Adrenal gland (tissue), 19 donors: Measurements from ENCODE around the gene WFDC10A. TPM values are rescaled to one million over a fixed set of nuclear protein-coding genes. Genes with fewer than 3 reads are reported as not detected.
"Not testable (repeated sequence)": the region's sequence is repeated elsewhere in the genome, so short reads cannot be mapped to it uniquely, and the experiment has no call there.

Source experiments
- DNase-seq, 7 donors: peaks; one replicate each; pipeline ENCODE4 v3.0.0-alpha.2; 2019 to 2020
- H3K27ac ChIP-seq, 5 donors: fragments of 200-600 bp; sonication (generic) in 4 of 5; 1 replicate in 3 of 5; 2 replicates in 2 of 5; pipeline versions ENCODE4 v1.5.1 to v1.8.0; 2016 to 2020; ENCODE audit warnings: mild to moderate bottlenecking in 1 of 5
- H3K27me3 ChIP-seq: fragments of 200-600 bp; 2 replicates; pipeline ENCODE4 v1.8.0; 2021
- H3K36me3 ChIP-seq, 2 donors: fragments of 200-600 bp; replicated peaks in 1 of 2; 1 replicate in 1 of 2; 2 replicates in 1 of 2; pipeline versions ENCODE4 v1.5.1 to v1.8.0; 2018 to 2022
- H3K4me1 ChIP-seq, 2 donors: fragments of 200-600 bp; replicated peaks in 1 of 2; 1 replicate in 1 of 2; 2 replicates in 1 of 2; pipeline versions ENCODE4 v1.5.1 to v1.8.0; 2018 to 2021
- H3K4me3 ChIP-seq, 4 donors: fragments of 200-600 bp; sonication (generic) in 3 of 4; one replicate each; pipeline ENCODE4 v1.5.1; 2016 to 2018
- H3K9me3 ChIP-seq, 3 donors: fragments of 200-600 bp; sonication (generic) in 1 of 3; replicated peaks in 1 of 3; 1 replicate in 2 of 3; 2 replicates in 1 of 3; pipeline versions ENCODE4 v1.5.1 to v1.8.0; 2016 to 2021
- POLR2A ChIP-seq, 2 donors: fragments of 450-650 bp; IDR thresholded peaks; one replicate each; pipeline ENCODE4 v1.6.1; 2017; ENCODE audit warnings: antibody characterized with exemption in 2 of 2, mild to moderate bottlenecking in 2 of 2, moderate library complexity in 1 of 2
- WGBS, 4 donors: extraction: QIAGEN DNeasy Blood & Tissue Kit in 2 of 4; methylation state at CpG; one replicate each; pipeline versions ENCODE4 v1.1.5 to v1.1.7; 2013 to 2017; 5-methylcytosine and 5-hydroxymethylcytosine counted together
- intact Hi-C, 2 donors: fragments of 100-400 bp; cut with DNase I; formaldehyde crosslinking; loops; one replicate each; pipeline versions ENCODE4 v1.14.1 to v1.15.0; 2022 to 2023
- long read RNA-seq, 10 donors: library from polyadenylated mRNA in 3 of 10; unstranded in 2 of 10; stranded (forward) in 1 of 10; transcript quantifications; one replicate each; pipeline ENCODE4 v2.0.0 and lab custom pipeline, GENCODE V29; 2021 to 2026
- polyA plus RNA-seq, 3 donors: library from polyadenylated mRNA; stranded (reverse); fragments of 200-250 nt in 2 of 3; fragments of 350-450 nt in 1 of 3; fragmentation: Illumina TruSeq in 1 of 3; extraction: RNeasy Lipid Tissue Mini Kit (QIAGEN cat#74804) in 1 of 3; gene quantifications; one replicate each; pipeline ENCODE4 v1.2.3, GENCODE V29; 2013 to 2014
- total RNA-seq, 9 donors: library from RNA; depleted of rRNA in 4 of 9; stranded (reverse); fragments of >200 nt in 4 of 9; fragments of 120-200 nt in 1 of 9; fragmentation: NEBNext Ultra II Directional in 1 of 9; extraction: Animal tissue kit (Norgen Biotek cat#: 25700) in 1 of 9; gene quantifications; one replicate each; pipeline versions ENCODE4 v1.1.0 to v1.2.4, GENCODE V29; 2013 to 2023
- TF ChIP-seq, protein P1 (sequence below), 6 experiments: fragments of 450-650 bp in 4 of 6; fragments of 200-600 bp in 2 of 6; sonication (generic) in 1 of 6; IDR thresholded peaks; 1 replicate in 5 of 6; 2 replicates in 1 of 6; pipeline versions ENCODE4 v1.5.1 to v1.8.0; 2016 to 2021; ENCODE audit warnings: antibody characterized with exemption in 6 of 6, mild to moderate bottlenecking in 2 of 6, moderate library complexity in 1 of 6
- donor health status: healthy with polysubstance abuse.
- donor health status: Bipolar disorder and iron deficiency.
- donor health status: DM: yes; HTN: yes; CAD: no.
- donor health status: DM: no; HTN: no; CAD: no.
- donor health status: DM: no; HTN: no; CAD: no.
- donor health status: DM: yes; HTN: yes; CAD: no.

WFDC10A gene
- total RNA-seq (not detected), polyA plus RNA-seq (not detected)
- long read RNA-seq, donor 1, partial matches to known transcripts, result 6 of 6 reads
- long read RNA-seq, donor 1, other reads (novel, unspliced or antisense), result 0 of 6 reads
- long read RNA-seq, donor 2, result 0 reads
- long read RNA-seq, donor 3, result 0 reads
- long read RNA-seq, donor 4, result 0 reads
- long read RNA-seq, donor 5, result 0 reads
- long read RNA-seq, donor 6, result 0 reads
- long read RNA-seq, donor 7, result 0 reads
- long read RNA-seq, donor 8, result 0 reads
- long read RNA-seq, donor 9, result 0 reads
- long read RNA-seq, donor 10, result 0 reads

DNA sequence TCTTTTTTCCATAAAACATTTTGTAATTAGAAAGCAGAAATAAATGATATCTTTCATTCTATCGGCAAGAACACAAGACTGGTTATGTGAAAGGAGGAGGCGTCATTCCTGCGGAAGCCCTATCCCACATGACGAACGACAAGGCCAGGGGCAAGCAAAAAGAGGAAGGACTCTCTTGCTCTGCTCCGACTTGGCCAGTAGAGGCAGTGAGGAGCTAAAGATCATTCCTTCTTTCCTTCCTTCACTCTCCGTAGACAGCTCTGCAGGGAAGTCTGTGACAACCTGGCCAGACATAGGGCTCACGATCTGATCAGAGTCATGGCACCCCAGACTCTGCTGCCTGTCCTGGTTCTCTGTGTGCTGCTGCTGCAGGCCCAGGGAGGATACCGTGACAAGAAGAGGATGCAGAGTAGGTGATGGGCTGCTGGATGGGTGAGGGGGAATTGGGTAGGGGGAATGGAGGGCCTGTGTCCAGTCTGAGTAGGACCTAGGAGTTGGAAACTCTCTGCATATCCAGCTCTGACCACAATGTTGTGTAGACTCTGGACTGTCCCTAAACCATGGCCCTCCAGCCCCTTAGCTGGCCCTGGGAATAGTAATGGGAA, at the start of gene WFDC10A:
Gene WFDC10A, plus strand, starts transcription at position 244 of the 605 bp plus-strand sequence. Its CDS starts 75 bp downstream, at position 319.
- intact Hi-C loops, result no loop called here
- WGBS, 4 donors, result 9 to 14% (median 11%) methylated on average over 9 of the region's 9 CpGs
- H3K4me3 ChIP-seq, result peak within 1 kb of the TSS in 1 of 4 donors; percentile 2
- no peak within 1 kb of the TSS for H3K27ac ChIP-seq
- no peaks in the 10 kb centered on the region for H3K27me3 ChIP-seq
- DNase-seq, result peak; percentile 18 to 62 (median 46)
- H3K9me3 ChIP-seq, result no peaks in the 10 kb centered on the region
- H3K4me1 ChIP-seq, result no peaks in the 10 kb centered on the region
- TF ChIP-seq, protein P1, sequence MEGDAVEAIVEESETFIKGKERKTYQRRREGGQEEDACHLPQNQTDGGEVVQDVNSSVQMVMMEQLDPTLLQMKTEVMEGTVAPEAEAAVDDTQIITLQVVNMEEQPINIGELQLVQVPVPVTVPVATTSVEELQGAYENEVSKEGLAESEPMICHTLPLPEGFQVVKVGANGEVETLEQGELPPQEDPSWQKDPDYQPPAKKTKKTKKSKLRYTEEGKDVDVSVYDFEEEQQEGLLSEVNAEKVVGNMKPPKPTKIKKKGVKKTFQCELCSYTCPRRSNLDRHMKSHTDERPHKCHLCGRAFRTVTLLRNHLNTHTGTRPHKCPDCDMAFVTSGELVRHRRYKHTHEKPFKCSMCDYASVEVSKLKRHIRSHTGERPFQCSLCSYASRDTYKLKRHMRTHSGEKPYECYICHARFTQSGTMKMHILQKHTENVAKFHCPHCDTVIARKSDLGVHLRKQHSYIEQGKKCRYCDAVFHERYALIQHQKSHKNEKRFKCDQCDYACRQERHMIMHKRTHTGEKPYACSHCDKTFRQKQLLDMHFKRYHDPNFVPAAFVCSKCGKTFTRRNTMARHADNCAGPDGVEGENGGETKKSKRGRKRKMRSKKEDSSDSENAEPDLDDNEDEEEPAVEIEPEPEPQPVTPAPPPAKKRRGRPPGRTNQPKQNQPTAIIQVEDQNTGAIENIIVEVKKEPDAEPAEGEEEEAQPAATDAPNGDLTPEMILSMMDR (IDR thresholded peaks at IDR 0.05), result peak; percentile 29 to 60 (median 50)
- TF ChIP-seq POLR2A (IDR thresholded peaks at IDR 0.05), result no peak
- H3K36me3 ChIP-seq, result no peaks in the 10 kb centered on the region

DNA sequence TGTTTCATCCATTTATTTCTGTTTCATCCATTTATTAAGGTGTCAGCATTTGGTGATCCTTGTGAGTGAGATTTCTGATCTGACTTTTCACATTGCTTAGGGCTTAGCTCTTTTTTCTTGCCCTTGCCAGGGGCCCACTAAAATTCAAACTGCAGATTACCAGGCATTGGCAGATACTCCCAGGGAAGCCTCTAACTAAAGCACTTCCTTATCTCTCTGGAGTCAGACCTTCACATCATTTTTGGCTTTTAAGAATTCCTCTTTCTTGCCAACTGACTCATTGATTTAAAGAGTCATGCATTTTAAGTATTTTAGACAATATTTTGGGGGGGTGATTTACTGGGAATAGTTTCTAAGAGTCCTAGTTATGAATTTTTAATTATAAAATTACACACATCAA, 47.8 kb upstream of the WFDC10A start:
- Histone ChIP-seq H3K27ac (no peak overlapping the region), H3K4me3 (no peak overlapping the region), H3K4me1 (no peaks in the 10 kb centered on the region), H3K27me3 (no peaks in the 10 kb centered on the region), H3K36me3 (no peaks in the 10 kb centered on the region), H3K9me3 (no peaks in the 10 kb centered on the region)
- DNase-seq, result no peak
- intact Hi-C loops, result no loop called here
- no peak for TF ChIP-seq POLR2A (IDR thresholded peaks at IDR 0.05)
- TF ChIP-seq, protein P1 (IDR thresholded peaks at IDR 0.05), result no peak

DNA sequence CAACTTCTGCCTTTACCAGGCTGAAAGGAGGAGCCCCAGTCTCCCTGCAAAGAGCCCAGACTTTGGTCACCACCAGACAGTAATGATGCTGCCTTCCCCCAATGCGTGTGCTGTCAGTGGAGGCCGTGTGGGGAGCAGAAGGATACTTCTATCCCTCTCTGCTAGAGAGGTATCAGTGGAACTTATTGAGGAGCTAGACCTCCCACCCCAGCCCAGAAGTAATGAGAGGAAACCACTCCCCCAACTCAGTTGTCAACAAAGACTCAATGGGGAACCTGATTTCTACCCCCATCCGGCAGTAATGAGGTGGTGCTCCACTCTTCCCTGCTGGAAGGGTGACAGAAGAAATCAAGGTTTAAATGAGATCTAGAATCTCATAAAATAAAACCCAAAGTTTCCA, 46.0 kb upstream of the WFDC10A start:
- intact Hi-C loops, result no loop called here
- Histone ChIP-seq H3K27me3 (no peaks in the 10 kb centered on the region), H3K36me3 (no peaks in the 10 kb centered on the region), H3K27ac (no peak overlapping the region), H3K4me3 (no peak overlapping the region), H3K4me1 (no peaks in the 10 kb centered on the region), H3K9me3 (no peaks in the 10 kb centered on the region)
- DNase-seq, result no peak
- 70 to 82% (median 76%) methylated on average over 3 of the region's 3 CpGs for WGBS, 4 donors
- no peak for TF ChIP-seq POLR2A (IDR thresholded peaks at IDR 0.05)
- TF ChIP-seq, protein P1 (IDR thresholded peaks at IDR 0.05), result no peak

- not testable (repeated sequence) for H3K27me3 ChIP-seq, H3K36me3 ChIP-seq
- WGBS, 4 donors, result 79 to 86% (median 84%) methylated on average over 5 of the region's 5 CpGs
These were observed 45.2 kb upstream of the WFDC10A start for GRCh38 chr20:45584294-45584693.

DNA sequence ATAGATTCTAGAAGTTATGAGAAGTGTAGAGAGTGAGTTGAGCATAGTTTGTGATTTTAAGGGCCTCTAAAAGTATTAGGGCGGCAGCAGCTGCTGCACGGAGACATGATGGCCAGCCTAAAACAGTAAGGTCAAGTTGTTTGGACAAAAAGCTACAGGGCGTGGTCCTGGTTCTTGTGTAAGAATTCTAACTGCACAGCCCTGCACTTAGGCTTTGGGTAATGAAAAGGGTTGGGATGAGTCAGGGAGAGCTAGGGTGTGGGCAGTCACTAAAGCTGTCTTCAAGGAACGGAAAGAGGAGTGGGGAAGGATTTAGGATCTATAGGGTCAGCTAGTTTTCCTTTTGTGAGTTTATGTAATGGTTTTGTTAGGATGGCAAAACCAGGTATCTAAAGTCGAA, 43.6 kb upstream of the WFDC10A start:
- intact Hi-C loops, H3K27ac ChIP-seq, H3K9me3 ChIP-seq, H3K27me3 ChIP-seq, H3K4me3 ChIP-seq, H3K36me3 ChIP-seq, H3K4me1 ChIP-seq, DNase-seq: not testable (repeated sequence)
- WGBS, 4 donors, result 72 to 82% (median 79%) methylated on average over 5 of the region's 5 CpGs

More at GRCh38 chr20:45584294-45584693, 45.2 kb upstream of the WFDC10A start:
- intact Hi-C loops, DNase-seq, H3K9me3 ChIP-seq, H3K4me3 ChIP-seq, H3K27ac ChIP-seq, H3K4me1 ChIP-seq: not testable (repeated sequence)
